Posterior vena cava (tissue), 2 donors: ENCODE measurements around the gene TAF1. TPM values are rescaled to one million over a fixed set of nuclear protein-coding genes. Genes with fewer than 3 reads are reported as not detected.
"Not testable (repeated sequence)": the region's sequence is repeated elsewhere in the genome, so short reads cannot be mapped to it uniquely, and the experiment has no call there.

ENCODE experiments used
- DNase-seq: peaks from one replicate; pipeline ENCODE4 v3.0.0-alpha.2; 2020; ENCODE audit warnings: low spot score
- intact Hi-C, 2 donors: fragments of 100-400 bp; cut with DNase I; formaldehyde crosslinking; loops; one replicate each; pipeline versions ENCODE4 v1.14.1 to v1.14.2; 2022 to 2023
- long read RNA-seq, 2 donors: library from polyadenylated mRNA; unstranded; transcript quantifications; one replicate each; pipeline ENCODE4 v2.0.0, GENCODE V29; 2020 to 2021
- total RNA-seq, 2 donors: library from RNA; stranded (reverse); fragmentation: NEBNext Ultra II Directional; extraction: Animal tissue kit (Norgen Biotek cat#: 25700); gene quantifications; one replicate each; pipeline ENCODE4 v1.2.1, GENCODE V29; 2021
- donor health status: DM: yes; HTN: yes; CAD: no.
- donor health status: DM: yes; HTN: yes; CAD: no.

The TAF1 gene
- 10 to 100 TPM; 28.8 to 41.4 TPM for total RNA-seq
- long read RNA-seq, donor 1, partial matches to known transcripts = 0 of 2 reads
- long read RNA-seq, donor 1, other reads (novel, unspliced or antisense) = 2 of 2 reads
- long read RNA-seq, donor 2, partial matches to known transcripts = 9 of 18 reads
- long read RNA-seq, donor 2, other reads (novel, unspliced or antisense) = 9 of 18 reads

- intact Hi-C loops = no loop called here
- DNase-seq = peak; percentile 97
Observed at GRCh38 chrX:71365875-71366673, at the start of gene TAF1. Gene TAF1, plus strand, starts transcription at chrX:71366357. Its CDS starts 18 bp downstream, at chrX:71366375.

GRCh38 chrX:71316959-71317358 lies 49.2 kb upstream of the TAF1 start:
- intact Hi-C loops, DNase-seq: not testable (repeated sequence)

- no peak for DNase-seq
- intact Hi-C loops = no loop called here
Observed at GRCh38 chrX:71320126-71320525, 46.0 kb upstream of the TAF1 start.

GRCh38 chrX:71321731-71322130 lies 44.4 kb upstream of the TAF1 start:
- DNase-seq = no peak
- intact Hi-C loops = no loop called here

GRCh38 chrX:71324452-71324851 lies 41.7 kb upstream of the TAF1 start:
- intact Hi-C loops, DNase-seq: not testable (repeated sequence)

GRCh38 chrX:71326394-71326793 lies 39.8 kb upstream of the TAF1 start:
- no peak for DNase-seq
- intact Hi-C loops = no loop called here

GRCh38 chrX:71349151-71349665 lies 16.9 kb upstream of the TAF1 start:
- intact Hi-C loops, DNase-seq: not testable (repeated sequence)

- DNase-seq, intact Hi-C loops: not testable (repeated sequence)
Observed at GRCh38 chrX:71349867-71350266, 16.3 kb upstream of the TAF1 start.

- intact Hi-C loops, DNase-seq: not testable (repeated sequence)
Observed at GRCh38 chrX:71352439-71352838, 13.7 kb upstream of the TAF1 start.

- intact Hi-C loops = no loop called here
- no peak for DNase-seq
Observed at GRCh38 chrX:71364221-71364620, 1.9 kb upstream of the TAF1 start.

GRCh38 chrX:71365356-71365874 lies 742 bp upstream of the TAF1 start:
- no peak for DNase-seq
- intact Hi-C loops = no loop called here

- DNase-seq = no peak
- intact Hi-C loops = no loop called here
Observed at GRCh38 chrX:71366674-71367256, 608 bp downstream of the TAF1 start.

GRCh38 chrX:71367396-71367795 lies 1.2 kb downstream of the TAF1 start:
- intact Hi-C loops = no loop called here
- no peak for DNase-seq

GRCh38 chrX:71372388-71372787 lies 6.2 kb downstream of the TAF1 start:
- no peak for DNase-seq
- intact Hi-C loops = no loop called here

GRCh38 chrX:71378732-71379131 lies 12.6 kb downstream of the TAF1 start:
- no peak for DNase-seq
- intact Hi-C loops = no loop called here

- DNase-seq, intact Hi-C loops: not testable (repeated sequence)
Observed at GRCh38 chrX:71391725-71392124, 25.6 kb downstream of the TAF1 start.

GRCh38 chrX:71393919-71394318 lies 27.8 kb downstream of the TAF1 start:
- no peak for DNase-seq
- intact Hi-C loops = no loop called here

- DNase-seq = no peak
- intact Hi-C loops = no loop called here
Observed at GRCh38 chrX:71396576-71396975, 30.4 kb downstream of the TAF1 start.

- DNase-seq = no peak
- intact Hi-C loops = no loop called here
Observed at GRCh38 chrX:71400710-71401109, 34.6 kb downstream of the TAF1 start.

GRCh38 chrX:71416260-71416659 lies 50.1 kb downstream of the TAF1 start:
- DNase-seq, intact Hi-C loops: not testable (repeated sequence)
